Measurements from ENCODE around the gene GDPD4. TPM values are rescaled to one million over a fixed set of nuclear protein-coding genes. Genes with fewer than 3 reads are reported as not detected.

The GDPD4 gene
- total and polyA plus RNA-seq, 7 donors, result not detected

GRCh38 chr11:77213029-77213579 lies 88.4 kb downstream of the GDPD4 start:
- Histone ChIP-seq H3K27me3 (no peaks in the 10 kb centered on the region), H3K4me1 (no peaks in the 10 kb centered on the region), H3K4me3 (no peak overlapping the region), H3K36me3 (no peaks in the 10 kb centered on the region), H3K27ac (no peak overlapping the region), H3K9me3 (no peaks in the 10 kb centered on the region)
- no peak for DNase-seq
- intact Hi-C loops (cut with DNase I), result no loop called here
- WGBS, 2 donors, result 87 to 93% methylated on average over 13 of the region's 13 CpGs
- no peak for TF ChIP-seq POLR2A (IDR thresholded peaks at IDR 0.05)
- no peak for TF ChIP-seq CTCF (IDR thresholded peaks at IDR 0.05)
- TF ChIP-seq POLR2AphosphoS5 (IDR thresholded peaks at IDR 0.05), result no peak
- TF ChIP-seq EP300 (IDR thresholded peaks at IDR 0.05), result no peak

- Histone ChIP-seq H3K4me1 (no peaks in the 10 kb centered on the region), H3K36me3 (no peaks in the 10 kb centered on the region), H3K27me3 (no peaks in the 10 kb centered on the region), H3K4me3 (no peak overlapping the region), H3K27ac (no peak overlapping the region), H3K9me3 (no peaks in the 10 kb centered on the region)
- TF ChIP-seq POLR2A (IDR thresholded peaks at IDR 0.05) (no peak), CTCF (IDR thresholded peaks at IDR 0.05) (no peak), EP300 (IDR thresholded peaks at IDR 0.05) (no peak), POLR2AphosphoS5 (IDR thresholded peaks at IDR 0.05) (no peak)
- intact Hi-C loops (cut with DNase I), result no loop called here
- 93 to 94% methylated on average over 8 of the region's 8 CpGs for WGBS, 2 donors
- no peak for DNase-seq
Measured at GRCh38 chr11:77212314-77213007, 89.0 kb downstream of the GDPD4 start.

- DNase-seq, result no peak
- TF ChIP-seq EP300 (IDR thresholded peaks at IDR 0.05) (no peak), POLR2AphosphoS5 (IDR thresholded peaks at IDR 0.05) (no peak), POLR2A (IDR thresholded peaks at IDR 0.05) (no peak), CTCF (IDR thresholded peaks at IDR 0.05) (no peak)
- Histone ChIP-seq H3K27ac (no peak overlapping the region), H3K27me3 (no peaks in the 10 kb centered on the region), H3K4me1 (no peaks in the 10 kb centered on the region), H3K9me3 (no peaks in the 10 kb centered on the region), H3K4me3 (no peak overlapping the region), H3K36me3 (no peaks in the 10 kb centered on the region)
- intact Hi-C loops (cut with DNase I), result no loop called here
- WGBS, 2 donors, result 90 to 92% methylated on average over 11 of the region's 11 CpGs
Measured at GRCh38 chr11:77211594-77212251, 89.8 kb downstream of the GDPD4 start.

DNA sequence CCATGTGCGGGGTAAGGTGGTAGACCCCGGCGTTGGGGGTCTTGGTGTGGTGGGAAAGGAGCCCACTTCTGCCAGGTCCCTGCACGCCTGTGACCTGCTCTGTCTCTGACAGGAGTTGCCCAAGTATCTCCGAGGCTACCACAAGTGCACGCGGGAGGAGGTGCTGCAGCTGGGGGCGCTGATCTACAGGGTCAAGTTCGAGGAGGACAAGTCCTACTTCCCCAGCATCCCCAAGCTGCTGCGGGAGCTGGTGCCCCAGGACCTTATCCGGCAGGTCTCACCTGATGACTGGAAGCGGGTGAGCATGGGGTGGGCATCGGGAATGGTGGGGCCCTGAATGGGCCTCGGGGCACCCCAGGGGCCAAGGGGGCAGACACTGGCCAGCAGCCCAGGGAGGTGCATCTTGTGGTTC lies 90.4 kb downstream of the GDPD4 start:
- Histone ChIP-seq H3K4me1 (no peaks in the 10 kb centered on the region), H3K27me3 (no peaks in the 10 kb centered on the region), H3K4me3 (no peak overlapping the region), H3K9me3 (no peaks in the 10 kb centered on the region), H3K36me3 (no peaks in the 10 kb centered on the region), H3K27ac (no peak overlapping the region)
- TF ChIP-seq POLR2A (IDR thresholded peaks at IDR 0.05), result no peak
- TF ChIP-seq CTCF (IDR thresholded peaks at IDR 0.05), result no peak
- no peak for TF ChIP-seq EP300 (IDR thresholded peaks at IDR 0.05)
- TF ChIP-seq POLR2AphosphoS5 (IDR thresholded peaks at IDR 0.05), result no peak
- intact Hi-C loops (cut with DNase I), result no loop called here
- no peak for DNase-seq
- WGBS, 2 donors, result 94 to 95% methylated on average over 14 of the region's 14 CpGs

Measured in sigmoid colon (tissue), 7 donors.